ENCODE data around the gene LMX1B.

DNA sequence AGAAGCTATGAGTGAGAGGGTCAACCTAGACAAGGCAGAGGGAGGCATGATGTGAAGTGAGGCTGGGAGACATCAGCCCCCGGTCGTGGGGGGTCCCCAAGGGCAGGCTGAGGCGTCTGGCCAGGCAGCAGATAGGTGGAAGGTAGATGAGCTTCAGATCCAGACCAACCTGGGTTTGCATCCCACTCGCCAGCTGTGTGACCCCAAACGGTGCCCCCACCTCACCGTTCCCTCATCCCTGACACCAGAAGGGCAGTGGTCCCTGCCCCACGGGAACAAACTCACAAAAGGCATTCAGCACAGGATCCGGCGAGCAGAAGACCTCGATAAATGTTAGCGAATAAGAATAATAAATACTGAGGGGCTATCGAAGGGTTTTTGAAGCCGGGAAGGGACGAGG lies 27.5 kb upstream of the LMX1B start:
- TF ChIP-seq CTCF (IDR thresholded peaks at IDR 0.05 in 2 of 3, conservative IDR thresholded peaks at IDR 0.05 in 1 of 3; ENCODE audit: borderline replicate concordance in 1 of 3, insufficient read depth in 1 of 3, low read depth in 2 of 3, low read length in 2 of 3) (no peak), RAD21 (IDR thresholded peaks at IDR 0.05; ENCODE audit: low read depth) (no peak), YY1 (IDR thresholded peaks at IDR 0.05; ENCODE audit: extremely low read depth, insufficient replicate concordance, low read depth, low read length) (no peak), TCF7L2 (IDR thresholded peaks at IDR 0.05; ENCODE audit: borderline replicate concordance, extremely low read depth, insufficient read depth, insufficient read length) (no peak), SP1 (IDR thresholded peaks at IDR 0.05; ENCODE audit: low read depth) (no peak), POLR2A (IDR thresholded peaks at IDR 0.05; ENCODE audit: borderline replicate concordance, extremely low read depth, insufficient read depth, insufficient read length) (no peak)
- TF ChIP-seq, protein P1, sequence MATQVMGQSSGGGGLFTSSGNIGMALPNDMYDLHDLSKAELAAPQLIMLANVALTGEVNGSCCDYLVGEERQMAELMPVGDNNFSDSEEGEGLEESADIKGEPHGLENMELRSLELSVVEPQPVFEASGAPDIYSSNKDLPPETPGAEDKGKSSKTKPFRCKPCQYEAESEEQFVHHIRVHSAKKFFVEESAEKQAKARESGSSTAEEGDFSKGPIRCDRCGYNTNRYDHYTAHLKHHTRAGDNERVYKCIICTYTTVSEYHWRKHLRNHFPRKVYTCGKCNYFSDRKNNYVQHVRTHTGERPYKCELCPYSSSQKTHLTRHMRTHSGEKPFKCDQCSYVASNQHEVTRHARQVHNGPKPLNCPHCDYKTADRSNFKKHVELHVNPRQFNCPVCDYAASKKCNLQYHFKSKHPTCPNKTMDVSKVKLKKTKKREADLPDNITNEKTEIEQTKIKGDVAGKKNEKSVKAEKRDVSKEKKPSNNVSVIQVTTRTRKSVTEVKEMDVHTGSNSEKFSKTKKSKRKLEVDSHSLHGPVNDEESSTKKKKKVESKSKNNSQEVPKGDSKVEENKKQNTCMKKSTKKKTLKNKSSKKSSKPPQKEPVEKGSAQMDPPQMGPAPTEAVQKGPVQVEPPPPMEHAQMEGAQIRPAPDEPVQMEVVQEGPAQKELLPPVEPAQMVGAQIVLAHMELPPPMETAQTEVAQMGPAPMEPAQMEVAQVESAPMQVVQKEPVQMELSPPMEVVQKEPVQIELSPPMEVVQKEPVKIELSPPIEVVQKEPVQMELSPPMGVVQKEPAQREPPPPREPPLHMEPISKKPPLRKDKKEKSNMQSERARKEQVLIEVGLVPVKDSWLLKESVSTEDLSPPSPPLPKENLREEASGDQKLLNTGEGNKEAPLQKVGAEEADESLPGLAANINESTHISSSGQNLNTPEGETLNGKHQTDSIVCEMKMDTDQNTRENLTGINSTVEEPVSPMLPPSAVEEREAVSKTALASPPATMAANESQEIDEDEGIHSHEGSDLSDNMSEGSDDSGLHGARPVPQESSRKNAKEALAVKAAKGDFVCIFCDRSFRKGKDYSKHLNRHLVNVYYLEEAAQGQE (IDR thresholded peaks at IDR 0.05; ENCODE audit: low read depth): no peak

All from HCT116 (cell line).